Endothelial cell of umbilical vein (primary cell): Measurements from ENCODE around the gene DAB1. TPM values are rescaled to one million over a fixed set of nuclear protein-coding genes. Genes with fewer than 3 reads are reported as not detected.

Experiments
- BruUV-seq: library from RNA; stranded (reverse); fragments of 400-500 nt; replicated peaks from 2 replicates; lab custom pipeline; 2021; lab: Mats Ljungman, UMichigan
- CTCF ChIA-PET: fragments of 300-600, 350-600 bp; sonication (Branson Sonifier 250); formaldehyde crosslinking; loops from one replicate; lab custom pipeline; 2021; ENCODE audit warnings: antibody characterized with exemption, inconsistent platforms; lab: Charles Lee
- POLR2A ChIA-PET: fragments of 300-600, 350-600 bp; sonication (Branson Sonifier 250); formaldehyde crosslinking; loops from one replicate; lab custom pipeline; 2021; ENCODE audit warnings: antibody characterized with exemption, inconsistent platforms; lab: Charles Lee
- DNase-seq: peaks from one replicate; pipeline ENCODE4 v3.0.0-alpha.2; 2011; ENCODE audit warnings: low read depth, low spot score
- FAIRE-seq: peaks from 2 replicates; lab custom pipeline; 2011; peaks lifted over from hg19 to GRCh38; lab: Jason Lieb, UNC
- H2AFZ ChIP-seq: 2 replicates; pipeline ENCODE4 v1.6.0; 2012; ENCODE audit warnings: low read depth, low read length, control low read depth, inconsistent platforms
- H3K27ac ChIP-seq: 2 replicates; pipeline ENCODE4 v1.5.1; 2011; ENCODE audit warnings: low read depth, mild to moderate bottlenecking, control low read depth, low read length, moderate library complexity; ENCODE audit not compliant: insufficient read depth
- H3K27me3 ChIP-seq, 2 experiments: 2 replicates each; pipeline versions ENCODE4 v1.6.0 to v1.6.1; 2011; ENCODE audit warnings: low read length in 2 of 2, mixed read lengths in 1 of 2; ENCODE audit not compliant: control insufficient read depth in 2 of 2, insufficient read depth in 2 of 2
- H3K36me3 ChIP-seq, 2 experiments: 2 replicates in 1 of 2; 3 replicates in 1 of 2; pipeline ENCODE4 v1.5.1; 2011; ENCODE audit warnings: low read length in 2 of 2, mild to moderate bottlenecking in 1 of 2, moderate library complexity in 1 of 2; ENCODE audit not compliant: control insufficient read depth in 2 of 2, insufficient read depth in 2 of 2; ENCODE audit errors: extremely low read depth in 1 of 2
- H3K4me1 ChIP-seq: 3 replicates; pipeline ENCODE4 v1.5.1; 2011; ENCODE audit warnings: mild to moderate bottlenecking, low read length; ENCODE audit not compliant: control insufficient read depth, insufficient read depth; ENCODE audit errors: extremely low read depth
- H3K4me2 ChIP-seq: 2 replicates; pipeline ENCODE4 v1.6.1; 2011; ENCODE audit warnings: low read length, control low read depth, mixed read lengths; ENCODE audit not compliant: insufficient read depth
- H3K4me3 ChIP-seq, 3 experiments: fragments of 200-600 bp in 1 of 3; sonication (generic), shearing (Covaris generic) in 1 of 3; replicated peaks in 1 of 3; 2 replicates each; pipeline ENCODE4 v1.5.1; 2011 to 2016; ENCODE audit warnings: control low read depth in 3 of 3, low read length in 3 of 3, mild to moderate bottlenecking in 2 of 3, inconsistent platforms in 1 of 3, low read depth in 1 of 3, moderate library complexity in 1 of 3; ENCODE audit not compliant: insufficient read depth in 1 of 3
- H3K79me2 ChIP-seq: 2 replicates; pipeline ENCODE4 v1.6.0; 2012; ENCODE audit warnings: low read length, inconsistent platforms; ENCODE audit not compliant: control insufficient read depth, insufficient read depth
- H3K9ac ChIP-seq: replicated peaks from 2 replicates; pipeline ENCODE3; 2011; ENCODE audit warnings: low read length, control low read depth; ENCODE audit not compliant: insufficient read depth; ENCODE audit errors: extremely low read depth
- H3K9me1 ChIP-seq: replicated peaks from 3 replicates; pipeline ENCODE4 v1.6.0; 2011; ENCODE audit warnings: mild to moderate bottlenecking, low read length; ENCODE audit not compliant: control insufficient read depth, insufficient read depth; ENCODE audit errors: extremely low read depth
- H3K9me3 ChIP-seq: replicated peaks from 2 replicates; pipeline ENCODE4 v1.5.1; 2012; ENCODE audit warnings: low read length, inconsistent platforms; ENCODE audit not compliant: control insufficient read depth, insufficient read depth
- H4K20me1 ChIP-seq: replicated peaks from 2 replicates; pipeline ENCODE3; 2011; ENCODE audit warnings: mild to moderate bottlenecking, low read length; ENCODE audit not compliant: control insufficient read depth, insufficient read depth; ENCODE audit errors: extremely low read depth
- EZH2 ChIP-seq: IDR thresholded peaks from 2 replicates; pipeline ENCODE4 v1.6.1; 2012; ENCODE audit warnings: borderline replicate concordance, low read depth, mild to moderate bottlenecking, moderate library complexity, low read length, inconsistent platforms; ENCODE audit not compliant: severe bottlenecking
- MYC ChIP-seq: IDR thresholded peaks from one replicate; pipeline ENCODE4 v1.6.1; 2011; ENCODE audit warnings: mild to moderate bottlenecking, low read depth, low read length
- POLR2A ChIP-seq: IDR thresholded peaks from 2 replicates; pipeline ENCODE4 v1.6.1; 2012; ENCODE audit warnings: low read depth, mild to moderate bottlenecking, control low read depth, low read length
- POLR2AphosphoS5 ChIP-seq: IDR thresholded peaks from 2 replicates; pipeline ENCODE4 v1.6.1; 2012; ENCODE audit warnings: low read depth, mild to moderate bottlenecking, control low read depth, low read length, moderate library complexity; ENCODE audit not compliant: insufficient read depth
- dilution Hi-C: fragments of 300-500 bp; cut with MboI; formaldehyde crosslinking; loops from one replicate; pipeline ENCODE4 v1.15.0; 2019; ENCODE audit warnings: low sequenced_read_pairs; ENCODE audit not compliant: extremely low pct_ligation_motif_present
- intact Hi-C: fragments of 100-400 bp; cut with micrococcal nuclease; formaldehyde crosslinking; loops from one replicate; pipeline ENCODE4 v1.10.0; 2022
- polyA plus RNA-seq, 4 experiments: library from polyadenylated mRNA; depleted of rRNA in 3 of 4; stranded (reverse) in 3 of 4; unstranded in 1 of 4; fragments of >200 nt; gene quantifications; 2 replicates each; pipeline versions ENCODE4 v1.2.1 to v1.2.3, GENCODE V29; 2011 to 2012; ENCODE audit warnings: missing spikeins in 1 of 4
- total RNA-seq: library from RNA; stranded (reverse); gene quantifications from 2 replicates; pipeline ENCODE4 v1.2.3, GENCODE V29; 2021
- TF ChIP-seq, protein P1 (sequence below): IDR thresholded peaks from 2 replicates; pipeline ENCODE4 v1.6.1; 2011; ENCODE audit not compliant: insufficient read depth, insufficient read length
- TF ChIP-seq, protein P2 (sequence below), 2 donors: IDR thresholded peaks; 1 replicate in 1 of 2; 2 replicates in 1 of 2; pipeline ENCODE4 v1.5.1; 2011; ENCODE audit warnings: low read length in 2 of 2, mild to moderate bottlenecking in 2 of 2, moderate library complexity in 2 of 2, control low read depth in 1 of 2, inconsistent platforms in 1 of 2, low read depth in 1 of 2; ENCODE audit not compliant: insufficient read depth in 1 of 2; ENCODE audit errors: extremely low read depth in 1 of 2

The DAB1 gene
- total and polyA plus RNA-seq, 2 donors (not counting 3 experiments of a cell fraction or from before 2014, with no cell fraction given): not detected

DNA sequence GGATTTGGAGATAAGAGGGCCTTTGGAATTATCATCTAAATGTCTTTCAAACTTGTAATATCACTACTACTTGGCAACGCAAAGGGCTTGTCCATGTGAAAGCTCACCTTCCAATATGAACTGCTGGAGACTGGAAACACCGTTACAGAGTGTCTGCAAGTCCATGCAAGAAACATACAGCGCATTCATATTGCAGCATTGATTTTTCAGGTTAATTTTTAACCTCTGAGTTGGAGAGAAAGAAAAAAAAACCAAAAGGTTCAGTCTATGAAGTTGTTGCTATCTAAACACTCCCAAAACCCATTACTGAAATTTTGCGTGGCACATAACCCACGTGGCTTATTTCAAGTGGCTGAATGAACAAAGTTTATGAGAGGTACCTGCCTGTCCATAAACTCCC is 23.8 kb downstream of the DAB1 start:
- no peak overlapping the region for H3K27ac ChIP-seq
- intact Hi-C loops (no loop called here), dilution Hi-C loops (no loop called here)
- POLR2A ChIA-PET: no interaction called here
- no peaks in the 10 kb centered on the region for H3K4me1 ChIP-seq
- peaks cover 2% of the 10 kb centered on the region for H3K9me3 ChIP-seq
- FAIRE-seq: no peak
- no TSS peak for BruUV-seq
- H3K4me3 ChIP-seq: no peak overlapping the region
- H3K4me2 ChIP-seq: no peak overlapping the region
- no peak for DNase-seq
- no peaks in the 10 kb centered on the region for H3K79me2 ChIP-seq
- no peak overlapping the region for H2AFZ ChIP-seq
- H3K9ac ChIP-seq: no peak overlapping the region
- no peak for TF ChIP-seq MYC
- no peak for TF ChIP-seq EZH2
- TF ChIP-seq, protein P1, sequence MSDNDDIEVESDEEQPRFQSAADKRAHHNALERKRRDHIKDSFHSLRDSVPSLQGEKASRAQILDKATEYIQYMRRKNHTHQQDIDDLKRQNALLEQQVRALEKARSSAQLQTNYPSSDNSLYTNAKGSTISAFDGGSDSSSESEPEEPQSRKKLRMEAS: no peak
- no peak for TF ChIP-seq POLR2A
- TF ChIP-seq, protein P2, sequence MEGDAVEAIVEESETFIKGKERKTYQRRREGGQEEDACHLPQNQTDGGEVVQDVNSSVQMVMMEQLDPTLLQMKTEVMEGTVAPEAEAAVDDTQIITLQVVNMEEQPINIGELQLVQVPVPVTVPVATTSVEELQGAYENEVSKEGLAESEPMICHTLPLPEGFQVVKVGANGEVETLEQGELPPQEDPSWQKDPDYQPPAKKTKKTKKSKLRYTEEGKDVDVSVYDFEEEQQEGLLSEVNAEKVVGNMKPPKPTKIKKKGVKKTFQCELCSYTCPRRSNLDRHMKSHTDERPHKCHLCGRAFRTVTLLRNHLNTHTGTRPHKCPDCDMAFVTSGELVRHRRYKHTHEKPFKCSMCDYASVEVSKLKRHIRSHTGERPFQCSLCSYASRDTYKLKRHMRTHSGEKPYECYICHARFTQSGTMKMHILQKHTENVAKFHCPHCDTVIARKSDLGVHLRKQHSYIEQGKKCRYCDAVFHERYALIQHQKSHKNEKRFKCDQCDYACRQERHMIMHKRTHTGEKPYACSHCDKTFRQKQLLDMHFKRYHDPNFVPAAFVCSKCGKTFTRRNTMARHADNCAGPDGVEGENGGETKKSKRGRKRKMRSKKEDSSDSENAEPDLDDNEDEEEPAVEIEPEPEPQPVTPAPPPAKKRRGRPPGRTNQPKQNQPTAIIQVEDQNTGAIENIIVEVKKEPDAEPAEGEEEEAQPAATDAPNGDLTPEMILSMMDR (IDR thresholded peaks at IDR 0.05; ENCODE audit: extremely low read depth in 1 of 2, insufficient read depth in 1 of 2, low read depth in 1 of 2, low read length in 2 of 2): no peak
- TF ChIP-seq POLR2AphosphoS5: no peak
- H3K9me1 ChIP-seq: no peaks in the 10 kb centered on the region
- H3K27me3 ChIP-seq: no peaks in the 10 kb centered on the region
- no peaks in the 10 kb centered on the region for H3K36me3 ChIP-seq
- H4K20me1 ChIP-seq: no peaks in the 10 kb centered on the region
- CTCF ChIA-PET: no interaction called here

DNA sequence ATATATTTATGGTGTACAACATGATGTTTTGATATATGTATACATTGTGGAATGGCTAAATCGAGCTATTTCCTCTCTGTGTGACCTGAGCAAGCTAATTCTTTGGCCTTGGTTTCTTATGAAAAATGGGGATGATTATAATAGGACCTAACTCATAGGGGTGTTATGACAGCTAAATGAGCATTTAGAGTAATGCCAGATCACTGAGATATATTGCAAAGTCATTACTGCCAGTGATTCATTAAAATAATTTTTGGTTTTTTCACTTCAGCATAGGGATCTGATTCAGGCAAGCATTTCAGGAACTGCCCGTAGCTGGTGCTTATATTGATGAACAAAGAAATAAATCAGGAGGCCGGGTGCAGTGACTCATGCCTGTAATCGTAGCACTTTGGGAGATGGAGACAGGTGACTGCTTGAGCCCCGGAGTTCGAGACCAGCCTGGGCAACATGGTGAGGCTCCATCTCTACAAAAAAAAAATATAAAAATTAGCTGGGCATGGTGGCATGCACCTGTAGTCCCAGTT is 30.7 kb downstream of the DAB1 start:
- H4K20me1 ChIP-seq: no peaks in the 10 kb centered on the region
- intact Hi-C loops (no loop called here), dilution Hi-C loops (no loop called here)
- no peaks in the 10 kb centered on the region for H3K27me3 ChIP-seq
- H3K79me2 ChIP-seq: no peaks in the 10 kb centered on the region
- H3K9ac ChIP-seq: no peak overlapping the region
- H3K36me3 ChIP-seq: no peaks in the 10 kb centered on the region
- H2AFZ ChIP-seq: no peak overlapping the region
- DNase-seq (no peak), FAIRE-seq (no peak)
- no peak for TF ChIP-seq MYC
- TF ChIP-seq, protein P1: no peak
- H3K4me1 ChIP-seq: no peaks in the 10 kb centered on the region
- no peaks in the 10 kb centered on the region for H3K9me1 ChIP-seq
- ChIA-PET POLR2A (no interaction called here), CTCF (no interaction called here)
- no TSS peak for BruUV-seq
- no peak overlapping the region for H3K4me3 ChIP-seq
- H3K4me2 ChIP-seq: no peak overlapping the region
- H3K9me3 ChIP-seq: peaks cover 2% of the 10 kb centered on the region
- H3K27ac ChIP-seq: no peak overlapping the region
